ENCODE results near the gene PDE2A.

The PDE2A gene

GRCh38 chr11:72719551-72719950, 45.3 kb upstream of the PDE2A start:
- no peak for FAIRE-seq

GRCh38 chr11:72719144-72719543, 44.9 kb upstream of the PDE2A start:
- TF ChIP-seq CTCF (IDR thresholded peaks at IDR 0.05; ENCODE audit: insufficient read depth, missing control alignments), result no peak
- no peak for DNase-seq (ENCODE audit: insufficient read length, low spot score)
- FAIRE-seq, result no peak

More at GRCh38 chr11:72719551-72719950, 45.3 kb upstream of the PDE2A start:
- no peak for TF ChIP-seq CTCF (IDR thresholded peaks at IDR 0.05; ENCODE audit: insufficient read depth, missing control alignments)
- DNase-seq (ENCODE audit: insufficient read length, low spot score), result no peak

GRCh38 chr11:72718101-72718501, 43.9 kb upstream of the PDE2A start:
- FAIRE-seq (no peak), DNase-seq (ENCODE audit: insufficient read length, low spot score) (no peak)
- no peak for TF ChIP-seq CTCF (IDR thresholded peaks at IDR 0.05; ENCODE audit: insufficient read depth, missing control alignments)

GRCh38 chr11:72716788-72717435, 42.7 kb upstream of the PDE2A start:
- DNase-seq (ENCODE audit: insufficient read length, low spot score) (no peak), FAIRE-seq (no peak)
- TF ChIP-seq CTCF (IDR thresholded peaks at IDR 0.05; ENCODE audit: insufficient read depth, missing control alignments), result no peak

GRCh38 chr11:72716290-72716689, 42.1 kb upstream of the PDE2A start:
- FAIRE-seq (no peak), DNase-seq (ENCODE audit: insufficient read length, low spot score) (no peak)
- no peak for TF ChIP-seq CTCF (IDR thresholded peaks at IDR 0.05; ENCODE audit: insufficient read depth, missing control alignments)

- no peak for DNase-seq (ENCODE audit: insufficient read length, low spot score)
- TF ChIP-seq CTCF (IDR thresholded peaks at IDR 0.05; ENCODE audit: insufficient read depth, missing control alignments), result no peak
- no peak for FAIRE-seq
Observed at GRCh38 chr11:72712841-72713240, 38.6 kb upstream of the PDE2A start.

GRCh38 chr11:72712168-72712751, 38.0 kb upstream of the PDE2A start:
- DNase-seq (ENCODE audit: insufficient read length, low spot score), result no peak
- TF ChIP-seq CTCF (IDR thresholded peaks at IDR 0.05; ENCODE audit: insufficient read depth, missing control alignments), result no peak
- no peak for FAIRE-seq

All from D721Med (cell line).